OCI-LY1 (cell line): ENCODE measurements around the gene GALNT18.

Experiments used
- CTCF ChIP-seq: fragments of 200-600 bp; sonication (generic), shearing (Covaris generic); IDR thresholded peaks from 2 replicates; pipeline ENCODE4 v1.5.1; 2017; ENCODE audit warnings: mild to moderate bottlenecking, antibody characterized with exemption, low read length, moderate library complexity, mixed read lengths
- EZH2 ChIP-seq: fragments of 200-600 bp; sonication (generic), shearing (Covaris generic); IDR thresholded peaks from 2 replicates; pipeline ENCODE4 v1.8.0; 2017; ENCODE audit warnings: borderline replicate concordance, mixed run types, mild to moderate bottlenecking, antibody characterized with exemption, low read length, moderate library complexity, mixed read lengths

- TF ChIP-seq CTCF (no peak), EZH2 (no peak)
Observed at GRCh38 chr11:11531131-11531908, 90.5 kb downstream of the GALNT18 start.
